ENCODE measurements around the gene PCDHB11.
"Not testable (repeated sequence)": the region's sequence is repeated elsewhere in the genome, so short reads cannot be mapped to it uniquely, and the experiment has no call there.

Gene PCDHB11

DNA sequence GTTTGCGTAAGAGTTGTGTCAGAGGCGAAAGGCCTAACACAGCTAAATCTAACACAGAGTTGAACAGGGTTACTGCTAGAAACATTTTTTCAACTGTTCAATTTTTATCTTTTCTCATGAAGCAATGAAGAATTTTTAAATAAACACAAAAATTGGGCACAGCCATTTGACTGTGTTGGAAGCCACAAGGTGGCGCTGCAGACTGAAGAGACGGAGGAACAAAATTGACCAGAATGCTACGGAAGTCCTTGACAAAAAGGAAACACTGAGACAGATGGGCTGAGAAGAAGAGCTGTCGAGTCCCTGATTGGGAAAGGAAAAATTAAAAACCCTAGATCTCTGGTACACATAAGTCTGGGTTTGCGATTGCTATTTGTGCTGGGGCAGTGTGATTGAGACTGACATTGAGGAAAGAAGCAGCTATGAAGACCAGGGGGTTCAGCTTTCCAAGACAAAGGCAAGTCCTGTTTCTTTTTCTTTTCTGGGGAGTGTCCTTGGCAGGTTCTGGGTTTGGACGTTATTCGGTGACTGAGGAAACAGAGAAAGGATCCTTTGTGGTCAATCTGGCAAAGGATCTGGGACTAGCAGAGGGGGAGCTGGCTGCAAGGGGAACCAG, 12.4 kb upstream of the PCDHB11 start, which contains the start of gene PCDHB9:
Gene PCDHB9, plus strand, starts transcription at position 265 of the 616 bp plus-strand sequence. Its CDS starts 158 bp downstream, at position 423.
- DNase-seq (ENCODE audit: low read depth in 2 of 2): no peak

DNA sequence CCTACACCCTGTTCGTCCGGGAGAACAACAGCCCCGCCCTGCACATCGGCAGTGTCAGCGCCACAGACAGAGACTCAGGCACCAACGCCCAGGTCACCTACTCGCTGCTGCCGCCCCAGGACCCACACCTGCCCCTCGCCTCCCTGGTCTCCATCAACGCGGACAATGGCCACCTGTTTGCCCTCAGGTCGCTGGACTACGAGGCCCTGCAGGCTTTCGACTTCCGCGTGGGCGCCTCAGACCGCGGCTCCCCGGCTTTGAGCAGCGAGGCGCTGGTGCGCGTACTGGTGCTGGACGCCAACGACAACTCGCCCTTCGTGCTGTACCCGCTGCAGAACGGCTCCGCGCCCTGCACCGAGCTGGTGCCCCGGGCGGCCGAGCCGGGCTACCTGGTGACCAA, 10.7 kb upstream of the PCDHB11 start:
- not testable (repeated sequence) for DNase-seq (ENCODE audit: low read depth in 2 of 2)

DNA sequence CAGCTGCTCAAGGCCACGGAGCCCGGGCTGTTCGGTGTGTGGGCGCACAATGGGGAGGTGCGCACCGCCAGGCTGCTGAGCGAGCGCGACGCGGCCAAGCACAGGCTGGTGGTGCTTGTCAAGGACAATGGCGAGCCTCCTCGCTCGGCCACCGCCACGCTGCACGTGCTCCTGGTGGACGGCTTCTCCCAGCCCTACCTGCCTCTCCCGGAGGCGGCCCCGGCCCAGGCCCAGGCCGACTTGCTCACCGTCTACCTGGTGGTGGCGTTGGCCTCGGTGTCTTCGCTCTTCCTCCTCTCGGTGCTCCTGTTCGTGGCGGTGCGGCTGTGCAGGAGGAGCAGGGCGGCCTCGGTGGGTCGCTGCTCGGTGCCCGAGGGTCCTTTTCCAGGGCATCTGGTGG, 10.3 kb upstream of the PCDHB11 start:
- DNase-seq (ENCODE audit: low read depth in 2 of 2): not testable (repeated sequence)

DNA sequence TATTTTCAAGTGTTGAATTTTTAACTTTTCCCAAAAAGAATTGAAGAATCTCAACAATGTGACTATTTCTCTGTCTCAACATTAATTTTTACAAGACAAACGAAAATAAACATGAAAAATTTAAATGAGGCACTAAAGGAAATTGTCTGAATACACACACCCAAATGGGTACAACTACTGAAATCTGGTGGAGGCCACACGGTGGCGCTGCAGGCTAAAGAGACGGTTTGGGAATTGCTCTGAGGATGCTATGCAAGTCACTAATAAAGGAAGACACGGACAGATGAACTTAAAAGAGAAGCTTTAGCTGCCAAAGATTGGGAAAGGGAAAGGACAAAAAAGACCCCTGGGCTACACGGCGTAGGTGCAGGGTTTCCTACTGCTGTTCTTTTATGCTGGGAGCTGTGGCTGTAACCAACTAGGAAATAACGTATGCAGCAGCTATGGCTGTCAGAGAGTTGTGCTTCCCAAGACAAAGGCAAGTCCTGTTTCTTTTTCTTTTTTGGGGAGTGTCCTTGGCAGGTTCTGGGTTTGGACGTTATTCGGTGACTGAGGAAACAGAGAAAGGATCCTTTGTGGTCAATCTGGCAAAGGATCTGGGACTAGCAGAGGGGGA, 7.2 kb upstream of the PCDHB11 start, which contains the start of gene PCDHB10:
Gene PCDHB10, plus strand, starts transcription at position 244 of the 616 bp plus-strand sequence. Its CDS starts 200 bp downstream, at position 444.
- no peak for DNase-seq (ENCODE audit: low read depth in 2 of 2)

DNA sequence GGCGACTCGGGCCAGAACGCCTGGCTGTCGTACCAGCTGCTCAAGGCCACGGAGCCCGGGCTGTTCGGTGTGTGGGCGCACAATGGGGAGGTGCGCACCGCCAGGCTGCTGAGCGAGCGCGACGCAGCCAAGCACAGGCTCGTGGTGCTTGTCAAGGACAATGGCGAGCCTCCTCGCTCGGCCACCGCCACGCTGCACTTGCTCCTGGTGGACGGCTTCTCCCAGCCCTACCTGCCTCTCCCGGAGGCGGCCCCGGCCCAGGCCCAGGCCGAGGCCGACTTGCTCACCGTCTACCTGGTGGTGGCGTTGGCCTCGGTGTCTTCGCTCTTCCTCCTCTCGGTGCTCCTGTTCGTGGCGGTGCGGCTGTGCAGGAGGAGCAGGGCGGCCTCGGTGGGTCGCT, 5.1 kb upstream of the PCDHB11 start:
- not testable (repeated sequence) for DNase-seq (ENCODE audit: low read depth in 2 of 2)

DNA sequence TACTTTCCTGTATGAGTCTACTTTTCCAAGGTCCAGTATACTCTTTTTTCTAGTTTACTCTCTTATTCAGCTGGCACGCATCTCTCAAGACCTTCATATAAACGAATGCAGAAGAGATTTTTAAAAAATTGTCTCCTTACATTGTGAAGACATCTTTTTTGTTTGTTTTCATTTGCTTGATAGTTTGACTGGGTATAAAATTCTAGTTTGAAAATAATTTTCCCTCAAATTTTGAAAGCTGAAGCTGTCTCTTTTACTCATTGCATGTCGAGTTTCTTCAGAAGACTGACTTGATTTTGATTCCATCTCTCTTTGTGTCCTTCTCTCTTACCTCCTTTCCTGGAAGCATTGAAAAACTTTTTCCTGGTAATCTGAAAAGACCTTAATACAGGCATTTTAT, 3.1 kb upstream of the PCDHB11 start:
- DNase-seq (ENCODE audit: low read depth in 2 of 2): no peak

DNA sequence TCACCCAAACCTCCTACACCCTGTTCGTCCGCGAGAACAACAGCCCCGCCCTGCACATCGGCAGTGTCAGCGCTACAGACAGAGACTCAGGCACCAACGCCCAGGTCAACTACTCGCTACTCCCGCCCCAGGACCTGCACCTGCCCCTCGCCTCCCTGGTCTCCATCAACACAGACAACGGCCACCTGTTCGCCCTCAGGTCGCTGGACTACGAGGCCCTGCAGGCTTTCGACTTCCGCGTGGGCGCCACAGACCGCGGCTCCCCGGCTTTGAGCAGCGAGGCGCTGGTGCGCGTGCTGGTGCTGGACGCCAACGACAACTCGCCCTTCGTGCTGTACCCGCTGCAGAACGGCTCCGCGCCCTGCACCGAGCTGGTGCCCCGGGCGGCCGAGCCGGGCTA, 1.7 kb downstream of the PCDHB11 start:
- DNase-seq (ENCODE audit: low read depth in 2 of 2): not testable (repeated sequence)

DNA sequence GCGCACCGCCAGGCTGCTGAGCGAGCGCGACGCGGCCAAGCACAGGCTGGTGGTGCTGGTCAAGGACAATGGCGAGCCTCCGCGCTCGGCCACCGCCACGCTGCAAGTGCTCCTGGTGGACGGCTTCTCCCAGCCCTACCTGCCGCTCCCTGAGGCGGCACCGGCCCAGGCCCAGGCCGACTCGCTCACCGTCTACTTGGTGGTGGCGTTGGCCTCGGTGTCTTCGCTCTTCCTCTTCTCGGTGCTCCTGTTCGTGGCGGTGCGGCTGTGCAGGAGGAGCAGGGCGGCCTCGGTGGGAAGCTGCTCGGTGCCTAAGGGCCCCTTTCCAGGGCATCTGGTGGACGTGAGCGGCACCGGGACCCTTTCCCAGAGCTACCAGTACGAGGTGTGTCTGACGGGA, 2.2 kb downstream of the PCDHB11 start:
- DNase-seq (ENCODE audit: low read depth in 2 of 2): not testable (repeated sequence)

DNA sequence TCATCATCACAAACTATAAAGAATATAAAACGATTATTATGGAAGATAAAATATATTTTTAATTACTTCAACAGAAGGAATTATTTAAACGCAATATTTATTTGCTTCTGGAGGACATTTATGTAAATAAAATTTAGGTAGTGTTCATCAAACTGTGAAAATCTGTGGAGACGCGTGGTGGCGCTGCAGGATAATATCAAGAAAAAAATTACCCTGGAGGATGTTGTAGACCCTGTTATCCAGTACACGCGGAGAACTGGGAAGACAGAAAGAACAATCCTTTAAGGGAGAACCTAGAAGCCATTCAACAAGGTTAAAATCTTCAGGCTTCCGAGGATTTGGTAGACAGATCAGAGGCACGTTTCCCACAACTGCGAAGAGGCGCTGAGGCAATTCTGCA, 9.1 kb downstream of the PCDHB11 start, which contains the start of gene PCDHB12:
Gene PCDHB12, plus strand, starts transcription at position 242 of the 400 bp plus-strand sequence. CDS start 189 bp downstream, outside the sequence.
- DNase-seq (ENCODE audit: low read depth in 2 of 2): no peak

DNA sequence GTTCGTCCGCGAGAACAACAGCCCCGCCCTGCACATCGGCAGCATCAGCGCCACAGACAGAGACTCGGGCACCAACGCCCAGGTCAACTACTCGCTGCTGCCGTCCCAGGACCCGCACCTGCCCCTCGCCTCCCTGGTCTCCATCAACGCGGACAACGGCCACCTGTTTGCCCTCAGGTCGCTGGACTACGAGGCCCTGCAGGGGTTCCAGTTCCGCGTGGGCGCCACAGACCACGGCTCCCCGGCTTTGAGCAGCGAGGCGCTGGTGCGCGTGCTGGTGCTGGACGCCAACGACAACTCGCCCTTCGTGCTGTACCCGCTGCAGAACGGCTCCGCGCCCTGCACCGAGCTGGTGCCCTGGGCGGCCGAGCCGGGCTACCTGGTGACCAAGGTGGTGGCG, 10.9 kb downstream of the PCDHB11 start:
- not testable (repeated sequence) for DNase-seq (ENCODE audit: low read depth in 2 of 2)

DNA sequence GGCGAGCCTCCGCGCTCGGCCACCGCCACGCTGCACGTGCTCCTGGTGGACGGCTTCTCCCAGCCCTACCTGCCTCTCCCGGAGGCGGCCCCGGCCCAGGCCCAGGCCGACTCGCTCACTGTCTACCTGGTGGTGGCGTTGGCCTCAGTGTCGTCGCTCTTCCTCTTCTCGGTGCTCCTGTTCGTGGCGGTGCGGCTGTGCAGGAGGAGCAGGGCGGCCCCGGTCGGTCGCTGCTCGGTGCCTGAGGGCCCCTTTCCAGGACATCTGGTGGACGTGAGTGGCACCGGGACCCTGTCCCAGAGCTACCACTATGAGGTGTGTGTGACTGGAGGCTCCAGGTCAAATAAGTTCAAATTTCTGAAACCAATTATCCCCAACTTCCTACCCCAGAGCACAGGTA, 11.4 kb downstream of the PCDHB11 start:
- DNase-seq (ENCODE audit: low read depth in 2 of 2): not testable (repeated sequence)

DNA sequence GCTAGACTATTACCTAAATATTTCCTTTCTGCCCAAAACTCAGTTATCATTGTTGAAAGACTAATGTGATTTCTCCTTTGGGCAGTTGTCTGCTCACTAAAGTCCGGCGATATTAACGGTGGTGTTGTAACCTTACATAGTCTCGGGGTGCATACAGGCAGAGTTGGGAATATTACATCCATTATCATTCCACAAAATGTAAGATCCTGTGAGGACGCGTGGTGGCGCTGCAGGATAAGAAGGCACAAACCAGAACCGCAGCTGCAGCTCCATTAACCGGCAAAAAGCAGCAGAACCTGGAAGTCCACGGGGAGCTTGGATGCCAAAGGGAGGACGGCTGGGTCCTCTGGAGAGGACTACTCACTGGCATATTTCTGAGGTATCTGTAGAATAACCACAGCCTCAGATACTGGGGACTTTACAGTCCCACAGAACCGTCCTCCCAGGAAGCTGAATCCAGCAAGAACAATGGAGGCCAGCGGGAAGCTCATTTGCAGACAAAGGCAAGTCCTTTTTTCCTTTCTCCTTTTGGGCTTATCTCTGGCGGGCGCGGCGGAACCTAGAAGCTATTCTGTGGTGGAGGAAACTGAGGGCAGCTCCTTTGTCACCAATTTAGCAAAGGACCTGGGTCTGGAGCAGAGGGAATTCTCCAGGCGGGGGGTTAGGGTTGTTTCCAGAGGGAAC, 14.4 kb downstream of the PCDHB11 start, which contains the start of gene PCDHB13:
Gene PCDHB13, plus strand, starts transcription at position 264 of the 684 bp plus-strand sequence. Its CDS starts 205 bp downstream, at position 469.
- not testable (repeated sequence) for DNase-seq (ENCODE audit: low read depth in 2 of 2)

DNA sequence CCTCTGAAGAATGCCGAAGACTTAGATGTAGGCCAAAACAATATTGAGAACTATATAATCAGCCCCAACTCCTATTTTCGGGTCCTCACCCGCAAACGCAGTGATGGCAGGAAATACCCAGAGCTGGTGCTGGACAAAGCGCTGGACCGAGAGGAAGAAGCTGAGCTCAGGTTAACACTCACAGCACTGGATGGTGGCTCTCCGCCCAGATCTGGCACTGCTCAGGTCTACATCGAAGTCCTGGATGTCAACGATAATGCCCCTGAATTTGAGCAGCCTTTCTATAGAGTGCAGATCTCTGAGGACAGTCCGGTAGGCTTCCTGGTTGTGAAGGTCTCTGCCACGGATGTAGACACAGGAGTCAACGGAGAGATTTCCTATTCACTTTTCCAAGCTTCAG, 15.2 kb downstream of the PCDHB11 start:
- DNase-seq (ENCODE audit: low read depth in 2 of 2): not testable (repeated sequence)

DNA sequence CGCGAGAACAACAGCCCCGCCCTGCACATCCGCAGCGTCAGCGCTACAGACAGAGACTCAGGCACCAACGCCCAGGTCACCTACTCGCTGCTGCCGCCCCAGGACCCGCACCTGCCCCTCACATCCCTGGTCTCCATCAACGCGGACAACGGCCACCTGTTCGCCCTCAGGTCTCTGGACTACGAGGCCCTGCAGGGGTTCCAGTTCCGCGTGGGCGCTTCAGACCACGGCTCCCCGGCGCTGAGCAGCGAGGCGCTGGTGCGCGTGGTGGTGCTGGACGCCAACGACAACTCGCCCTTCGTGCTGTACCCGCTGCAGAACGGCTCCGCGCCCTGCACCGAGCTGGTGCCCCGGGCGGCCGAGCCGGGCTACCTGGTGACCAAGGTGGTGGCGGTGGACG, 16.1 kb downstream of the PCDHB11 start:
- DNase-seq (ENCODE audit: low read depth in 2 of 2): not testable (repeated sequence)

DNA sequence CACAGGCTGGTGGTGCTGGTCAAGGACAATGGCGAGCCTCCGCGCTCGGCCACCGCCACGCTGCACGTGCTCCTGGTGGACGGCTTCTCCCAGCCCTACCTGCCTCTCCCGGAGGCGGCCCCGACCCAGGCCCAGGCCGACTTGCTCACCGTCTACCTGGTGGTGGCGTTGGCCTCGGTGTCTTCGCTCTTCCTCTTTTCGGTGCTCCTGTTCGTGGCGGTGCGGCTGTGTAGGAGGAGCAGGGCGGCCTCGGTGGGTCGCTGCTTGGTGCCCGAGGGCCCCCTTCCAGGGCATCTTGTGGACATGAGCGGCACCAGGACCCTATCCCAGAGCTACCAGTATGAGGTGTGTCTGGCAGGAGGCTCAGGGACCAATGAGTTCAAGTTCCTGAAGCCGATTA, 16.6 kb downstream of the PCDHB11 start:
- not testable (repeated sequence) for DNase-seq (ENCODE audit: low read depth in 2 of 2)

DNA sequence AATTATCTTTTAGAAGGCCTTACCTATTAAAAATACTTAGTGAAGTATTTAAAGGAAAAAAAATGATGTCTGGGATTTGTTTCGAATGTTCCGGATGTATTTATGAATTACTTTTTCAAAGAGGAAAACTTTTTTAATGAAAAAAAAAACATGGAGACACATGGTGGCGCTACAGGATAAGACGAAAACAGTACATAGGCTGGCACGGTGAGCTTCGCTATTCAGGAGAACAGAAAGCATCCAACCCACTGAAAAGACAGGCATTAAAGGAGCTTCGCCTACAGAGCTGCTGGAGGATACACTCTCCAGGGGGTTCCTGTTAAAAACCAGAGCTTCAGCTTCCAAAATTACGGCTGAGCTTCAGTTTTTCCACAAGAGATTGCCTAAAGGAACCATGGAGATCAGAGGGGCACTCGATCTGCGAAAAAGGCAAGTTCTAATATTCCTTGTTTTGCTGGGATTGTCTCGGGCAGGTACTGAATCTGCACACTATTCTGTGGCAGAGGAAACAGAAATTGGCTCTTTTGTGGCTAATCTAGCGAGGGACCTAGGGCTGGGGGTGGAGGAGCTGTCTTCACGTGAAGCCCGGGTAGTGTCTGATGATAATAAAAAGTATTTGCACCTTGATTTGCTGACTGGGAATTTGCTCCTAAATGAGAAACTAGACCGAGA, 23.8 kb downstream of the PCDHB11 start, which contains the start of gene PCDHB14:
Gene PCDHB14, plus strand, starts transcription at position 232 of the 672 bp plus-strand sequence. Its CDS starts 163 bp downstream, at position 395.
- DNase-seq (ENCODE audit: low read depth in 2 of 2): no peak

DNA sequence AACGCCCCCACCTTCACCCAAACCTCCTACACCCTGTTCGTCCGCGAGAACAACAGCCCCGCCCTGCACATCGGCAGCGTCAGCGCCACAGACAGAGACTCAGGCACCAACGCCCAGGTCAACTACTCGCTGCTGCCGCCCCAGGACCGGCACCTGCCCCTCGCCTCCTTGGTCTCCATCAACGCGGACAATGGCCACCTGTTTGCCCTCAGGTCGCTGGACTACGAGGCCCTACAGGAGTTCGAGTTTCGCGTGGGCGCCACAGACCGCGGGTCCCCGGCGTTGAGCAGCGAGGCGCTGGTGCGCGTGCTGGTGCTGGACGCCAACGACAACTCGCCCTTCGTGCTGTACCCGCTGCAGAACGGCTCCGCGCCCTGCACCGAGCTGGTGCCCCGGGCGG, 25.4 kb downstream of the PCDHB11 start:
- not testable (repeated sequence) for DNase-seq (ENCODE audit: low read depth in 2 of 2)

DNA sequence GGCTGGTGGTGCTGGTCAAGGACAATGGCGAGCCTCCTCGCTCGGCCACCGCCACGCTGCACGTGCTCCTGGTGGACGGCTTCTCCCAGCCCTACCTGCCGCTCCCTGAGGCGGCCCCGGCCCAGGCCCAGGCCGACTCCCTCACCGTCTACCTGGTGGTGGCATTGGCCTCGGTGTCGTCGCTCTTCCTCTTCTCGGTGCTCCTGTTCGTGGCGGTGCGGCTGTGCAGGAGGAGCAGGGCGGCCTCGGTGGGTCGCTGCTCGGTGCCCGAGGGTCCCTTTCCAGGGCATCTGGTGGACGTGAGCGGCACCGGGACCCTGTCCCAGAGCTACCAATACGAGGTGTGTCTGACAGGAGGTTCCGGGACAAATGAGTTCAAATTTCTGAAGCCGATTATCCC, 26.0 kb downstream of the PCDHB11 start:
- not testable (repeated sequence) for DNase-seq (ENCODE audit: low read depth in 2 of 2)

DNA sequence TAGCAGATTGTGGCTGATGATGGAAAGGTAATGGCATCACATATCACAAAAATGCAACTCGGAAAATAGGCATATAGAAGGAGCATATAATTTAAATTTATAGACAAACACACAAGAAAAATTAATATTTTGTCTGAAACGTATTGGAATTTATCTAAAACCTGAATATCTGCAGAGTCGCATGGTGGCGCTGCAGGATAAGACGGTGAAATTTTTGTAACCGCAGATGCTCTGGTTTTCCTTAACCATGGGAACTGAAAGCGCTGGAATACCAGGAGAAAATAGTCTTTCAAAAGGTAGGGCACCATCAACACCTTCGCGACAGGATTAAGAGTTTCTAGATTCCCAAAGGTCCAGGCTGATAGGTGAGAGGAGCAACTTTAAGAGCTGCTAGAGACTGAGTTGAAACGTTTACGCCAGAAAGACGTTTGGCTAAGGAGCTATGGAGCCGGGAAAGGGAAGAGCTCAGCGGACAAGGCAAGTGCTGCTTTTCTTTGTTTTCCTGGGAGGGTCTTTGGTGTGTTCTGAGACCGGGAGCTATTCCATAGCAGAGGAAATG, 34.8 kb downstream of the PCDHB11 start:
- no peak for DNase-seq (ENCODE audit: low read depth in 2 of 2)

DNA sequence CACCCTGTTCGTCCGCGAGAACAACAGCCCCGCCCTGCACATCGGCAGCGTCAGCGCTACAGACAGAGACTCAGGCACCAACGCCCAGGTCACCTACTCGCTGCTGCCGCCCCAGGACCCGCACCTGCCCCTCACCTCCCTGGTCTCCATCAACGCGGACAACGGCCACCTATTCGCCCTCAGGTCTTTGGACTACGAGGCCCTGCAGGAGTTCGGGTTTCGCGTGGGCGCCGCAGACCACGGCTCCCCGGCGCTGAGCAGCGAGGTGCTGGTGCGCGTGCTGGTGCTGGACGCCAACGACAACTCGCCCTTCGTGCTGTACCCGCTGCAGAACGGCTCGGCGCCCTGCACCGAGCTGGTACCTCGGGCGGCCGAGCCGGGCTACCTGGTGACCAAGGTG, 36.5 kb downstream of the PCDHB11 start:
- DNase-seq (ENCODE audit: low read depth in 2 of 2): not testable (repeated sequence)

Measured in fibroblast of skin of left biceps (primary cell).